ENCODE results near the gene SLC9A9. TPM values are rescaled to one million over a fixed set of nuclear protein-coding genes. Genes with fewer than 3 reads are reported as not detected.

SLC9A9 gene
- total and polyA plus RNA-seq, 10 of the 15 experiments (the other 5 are each of a cell fraction or from before 2014, with no cell fraction given), result 3.5 to 14.2 (median 9.3) TPM

DNA sequence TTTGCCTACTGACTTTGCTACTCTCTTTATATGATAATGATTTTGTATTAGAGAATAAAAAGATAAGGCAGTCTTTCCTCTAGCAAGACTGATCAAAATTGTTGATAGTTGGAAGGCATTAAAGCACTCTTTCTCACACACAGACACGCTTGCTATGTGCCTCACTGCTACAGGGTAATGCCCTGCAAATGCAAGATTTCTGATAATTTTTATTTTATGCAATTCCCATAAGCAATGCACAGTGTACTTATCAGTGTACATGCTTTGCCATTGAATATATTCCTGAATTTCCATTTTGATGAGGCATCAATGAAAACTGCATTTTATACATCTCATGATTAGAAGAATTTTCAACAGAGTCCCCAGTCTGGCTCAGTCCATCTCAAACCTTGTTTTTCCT lies 465.5 kb downstream of the SLC9A9 start:
- 46% methylated on average over 1 of the region's 1 CpG for whole genome bisulfite sequencing (ENCODE audit: insufficient coverage, insufficient replicate concordance, low lambda C conversion rate, missing lambda C conversion rate)
- Histone ChIP-seq H3K4me1 (ENCODE audit: control insufficient read depth, insufficient read depth, low read length) (no peaks in the 10 kb centered on the region), H3K27me3 (replicated peaks in 1 of 2; ENCODE audit: control insufficient read depth in 2 of 2, insufficient read depth in 2 of 2, low read length in 1 of 2) (no peaks in the 10 kb centered on the region), H4K20me1 (ENCODE audit: control insufficient read depth, insufficient read depth) (no peaks in the 10 kb centered on the region), H3K4me2 (ENCODE audit: control insufficient read depth, insufficient read depth) (no peak overlapping the region), H3K36me3 (ENCODE audit: control insufficient read depth in 2 of 2, insufficient read depth in 2 of 2, low read length in 1 of 2) (no peaks in the 10 kb centered on the region; a peak in 1 of 4 replicates), H2AFZ (ENCODE audit: control insufficient read depth, low read depth, low read length) (no peak overlapping the region), H3K79me2 (ENCODE audit: control insufficient read depth, insufficient read depth, low read length) (no peaks in the 10 kb centered on the region), H3K27ac (ENCODE audit: control insufficient read depth, insufficient read depth) (no peak overlapping the region), H3K9ac (ENCODE audit: control insufficient read depth, insufficient read depth, low read length) (no peak overlapping the region), H3K4me3 (no peak overlapping the region), H3K9me3 (replicated peaks; ENCODE audit: control insufficient read depth, insufficient read depth, low read length) (no peaks in the 10 kb centered on the region)
- intact Hi-C loops (cut with micrococcal nuclease; ENCODE audit: unreplicated experiment) (no loop called here), in situ Hi-C loops (cut with MboI) (no loop called here)
- ChIA-PET SMC1A (ENCODE audit: uncharacterized antibody, unreplicated experiment) (interaction anchor here (1.4 kb wide), 1 partner anchor 14 kb away, joined by 3 read pairs; no protein-coding TSS in a partner anchor), POLR2A (no interaction called here), RAD21 (ENCODE audit: unreplicated experiment) (no interaction called here), CTCF (no interaction called here)
- no peak for TF ChIP-seq MYB (IDR thresholded peaks at IDR 0.05; ENCODE audit: borderline replicate concordance, low read depth, low read length)
- TF ChIP-seq IKZF1 (conservative IDR thresholded peaks at IDR 0.05), result no peak
- TF ChIP-seq, protein P1, sequence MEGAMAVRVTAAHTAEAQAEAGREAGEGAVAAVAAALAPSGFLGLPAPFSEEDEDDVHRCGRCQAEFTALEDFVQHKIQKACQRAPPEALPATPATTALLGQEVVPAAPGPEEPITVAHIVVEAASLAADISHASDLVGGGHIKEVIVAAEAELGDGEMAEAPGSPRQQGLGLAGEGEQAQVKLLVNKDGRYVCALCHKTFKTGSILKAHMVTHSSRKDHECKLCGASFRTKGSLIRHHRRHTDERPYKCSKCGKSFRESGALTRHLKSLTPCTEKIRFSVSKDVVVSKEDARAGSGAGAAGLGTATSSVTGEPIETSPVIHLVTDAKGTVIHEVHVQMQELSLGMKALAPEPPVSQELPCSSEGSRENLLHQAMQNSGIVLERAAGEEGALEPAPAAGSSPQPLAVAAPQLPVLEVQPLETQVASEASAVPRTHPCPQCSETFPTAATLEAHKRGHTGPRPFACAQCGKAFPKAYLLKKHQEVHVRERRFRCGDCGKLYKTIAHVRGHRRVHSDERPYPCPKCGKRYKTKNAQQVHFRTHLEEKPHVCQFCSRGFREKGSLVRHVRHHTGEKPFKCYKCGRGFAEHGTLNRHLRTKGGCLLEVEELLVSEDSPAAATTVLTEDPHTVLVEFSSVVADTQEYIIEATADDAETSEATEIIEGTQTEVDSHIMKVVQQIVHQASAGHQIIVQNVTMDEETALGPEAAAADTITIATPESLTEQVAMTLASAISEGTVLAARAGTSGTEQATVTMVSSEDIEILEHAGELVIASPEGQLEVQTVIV (IDR thresholded peaks at IDR 0.05; ENCODE audit: borderline replicate concordance, partially characterized antibody), result no peak
- TF ChIP-seq, protein P2, sequence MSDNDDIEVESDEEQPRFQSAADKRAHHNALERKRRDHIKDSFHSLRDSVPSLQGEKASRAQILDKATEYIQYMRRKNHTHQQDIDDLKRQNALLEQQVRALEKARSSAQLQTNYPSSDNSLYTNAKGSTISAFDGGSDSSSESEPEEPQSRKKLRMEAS (IDR thresholded peaks at IDR 0.05; ENCODE audit: low read depth, low read length), result no peak
- TF ChIP-seq SMAD5 (IDR thresholded peaks at IDR 0.05; ENCODE audit: low read depth), result no peak
- no peak for TF ChIP-seq IRF4 (IDR thresholded peaks at IDR 0.05; ENCODE audit: low read depth, low read length)
- DNase-seq (ENCODE audit: low read depth, low spot score) (no peak), ATAC-seq (no peak), FAIRE-seq (no peak)
- no TSS peak for BruUV-seq (replicated peaks)

DNA sequence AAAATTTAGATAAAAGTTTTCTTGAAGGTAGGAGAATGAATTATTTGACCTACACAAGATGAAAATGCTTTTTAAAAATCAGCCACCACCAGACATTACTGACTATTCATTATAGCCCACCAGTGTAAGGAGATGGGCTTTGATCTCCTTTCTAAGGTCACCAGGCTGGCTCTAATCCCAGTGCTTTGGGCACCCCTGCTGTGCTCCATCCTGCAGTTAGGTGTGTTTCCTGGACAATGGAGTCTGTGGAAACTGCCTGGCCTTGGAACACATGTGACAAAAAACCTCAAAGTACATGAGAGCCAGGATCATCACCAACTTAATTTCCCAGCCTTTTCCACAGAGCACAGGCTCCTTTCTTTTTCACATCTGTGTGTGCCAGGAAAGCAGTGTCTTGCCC lies 467.8 kb downstream of the SLC9A9 start:
- Histone ChIP-seq H3K4me1 (ENCODE audit: control insufficient read depth, insufficient read depth, low read length) (no peaks in the 10 kb centered on the region), H3K4me2 (ENCODE audit: control insufficient read depth, insufficient read depth) (no peak overlapping the region), H3K36me3 (ENCODE audit: control insufficient read depth in 2 of 2, insufficient read depth in 2 of 2, low read length in 1 of 2) (no peaks in the 10 kb centered on the region; a peak in 1 of 4 replicates), H3K4me3 (no peak overlapping the region), H3K27me3 (replicated peaks in 1 of 2; ENCODE audit: control insufficient read depth in 2 of 2, insufficient read depth in 2 of 2, low read length in 1 of 2) (no peaks in the 10 kb centered on the region), H3K9ac (ENCODE audit: control insufficient read depth, insufficient read depth, low read length) (no peak overlapping the region), H3K9me3 (replicated peaks; ENCODE audit: control insufficient read depth, insufficient read depth, low read length) (no peaks in the 10 kb centered on the region), H4K20me1 (ENCODE audit: control insufficient read depth, insufficient read depth) (no peaks in the 10 kb centered on the region), H2AFZ (ENCODE audit: control insufficient read depth, low read depth, low read length) (no peak overlapping the region), H3K27ac (ENCODE audit: control insufficient read depth, insufficient read depth) (no peak overlapping the region), H3K79me2 (ENCODE audit: control insufficient read depth, insufficient read depth, low read length) (no peaks in the 10 kb centered on the region)
- TF ChIP-seq, protein P3, sequence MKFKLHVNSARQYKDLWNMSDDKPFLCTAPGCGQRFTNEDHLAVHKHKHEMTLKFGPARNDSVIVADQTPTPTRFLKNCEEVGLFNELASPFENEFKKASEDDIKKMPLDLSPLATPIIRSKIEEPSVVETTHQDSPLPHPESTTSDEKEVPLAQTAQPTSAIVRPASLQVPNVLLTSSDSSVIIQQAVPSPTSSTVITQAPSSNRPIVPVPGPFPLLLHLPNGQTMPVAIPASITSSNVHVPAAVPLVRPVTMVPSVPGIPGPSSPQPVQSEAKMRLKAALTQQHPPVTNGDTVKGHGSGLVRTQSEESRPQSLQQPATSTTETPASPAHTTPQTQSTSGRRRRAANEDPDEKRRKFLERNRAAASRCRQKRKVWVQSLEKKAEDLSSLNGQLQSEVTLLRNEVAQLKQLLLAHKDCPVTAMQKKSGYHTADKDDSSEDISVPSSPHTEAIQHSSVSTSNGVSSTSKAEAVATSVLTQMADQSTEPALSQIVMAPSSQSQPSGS (IDR thresholded peaks at IDR 0.05; ENCODE audit: low read length), result no peak
- TF ChIP-seq, protein P4, sequence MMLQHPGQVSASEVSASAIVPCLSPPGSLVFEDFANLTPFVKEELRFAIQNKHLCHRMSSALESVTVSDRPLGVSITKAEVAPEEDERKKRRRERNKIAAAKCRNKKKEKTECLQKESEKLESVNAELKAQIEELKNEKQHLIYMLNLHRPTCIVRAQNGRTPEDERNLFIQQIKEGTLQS (IDR thresholded peaks at IDR 0.05; ENCODE audit: borderline replicate concordance, extremely low read depth, low read depth, low read length), result no peak
- TF ChIP-seq LARP7 (IDR thresholded peaks at IDR 0.05) (no peak), KAT2A (conservative IDR thresholded peaks at IDR 0.05; ENCODE audit: control insufficient read depth, low read depth, low read length) (no peak)
- ChIA-PET CTCF (no interaction called here), POLR2A (no interaction called here), RAD21 (ENCODE audit: unreplicated experiment) (no interaction called here), SMC1A (ENCODE audit: uncharacterized antibody, unreplicated experiment) (no interaction called here)
- BruUV-seq (replicated peaks), result no TSS peak
- ATAC-seq (no peak), DNase-seq (ENCODE audit: low read depth, low spot score) (no peak), FAIRE-seq (no peak)
- in situ Hi-C loops (cut with MboI), result no loop called here
- intact Hi-C loops (cut with micrococcal nuclease; ENCODE audit: unreplicated experiment), result no loop called here
